ENCODE results near the gene MAPK10.

Gene MAPK10

GRCh38 chr4:86329431-86329830 lies 30.4 kb downstream of the MAPK10 start:
- Histone ChIP-seq H3F3A (ENCODE audit: low read depth) (no peaks in the 10 kb centered on the region), H3K4me1 (ENCODE audit: insufficient read depth, low read length, poor library complexity, severe bottlenecking) (no peaks in the 10 kb centered on the region), H3K27me3 (ENCODE audit: insufficient read depth, low read length, poor library complexity, severe bottlenecking) (no peaks in the 10 kb centered on the region), H4K20me1 (ENCODE audit: insufficient read depth, low read length, poor library complexity, severe bottlenecking) (no peaks in the 10 kb centered on the region), H3K9me3 (ENCODE audit: insufficient read depth, low read depth, low read length) (no peaks in the 10 kb centered on the region), H3K79me2 (ENCODE audit: insufficient read depth, low read length) (no peaks in the 10 kb centered on the region), H3K4me3 (ENCODE audit: low read length, poor library complexity, severe bottlenecking) (no peak overlapping the region), H3K36me3 (ENCODE audit: insufficient read depth, low read length) (no peaks in the 10 kb centered on the region), H3K9ac (ENCODE audit: low read depth, low read length, poor library complexity, severe bottlenecking) (no peak overlapping the region), H2AFZ (ENCODE audit: low read length) (no peak overlapping the region), H3K9me2 (replicated peaks; ENCODE audit: low read depth, low read length) (no peaks in the 10 kb centered on the region), H3K4me2 (ENCODE audit: low read depth, low read length, poor library complexity, severe bottlenecking) (no peak overlapping the region)
- TF ChIP-seq, protein P1, sequence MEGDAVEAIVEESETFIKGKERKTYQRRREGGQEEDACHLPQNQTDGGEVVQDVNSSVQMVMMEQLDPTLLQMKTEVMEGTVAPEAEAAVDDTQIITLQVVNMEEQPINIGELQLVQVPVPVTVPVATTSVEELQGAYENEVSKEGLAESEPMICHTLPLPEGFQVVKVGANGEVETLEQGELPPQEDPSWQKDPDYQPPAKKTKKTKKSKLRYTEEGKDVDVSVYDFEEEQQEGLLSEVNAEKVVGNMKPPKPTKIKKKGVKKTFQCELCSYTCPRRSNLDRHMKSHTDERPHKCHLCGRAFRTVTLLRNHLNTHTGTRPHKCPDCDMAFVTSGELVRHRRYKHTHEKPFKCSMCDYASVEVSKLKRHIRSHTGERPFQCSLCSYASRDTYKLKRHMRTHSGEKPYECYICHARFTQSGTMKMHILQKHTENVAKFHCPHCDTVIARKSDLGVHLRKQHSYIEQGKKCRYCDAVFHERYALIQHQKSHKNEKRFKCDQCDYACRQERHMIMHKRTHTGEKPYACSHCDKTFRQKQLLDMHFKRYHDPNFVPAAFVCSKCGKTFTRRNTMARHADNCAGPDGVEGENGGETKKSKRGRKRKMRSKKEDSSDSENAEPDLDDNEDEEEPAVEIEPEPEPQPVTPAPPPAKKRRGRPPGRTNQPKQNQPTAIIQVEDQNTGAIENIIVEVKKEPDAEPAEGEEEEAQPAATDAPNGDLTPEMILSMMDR (conservative IDR thresholded peaks at IDR 0.05; ENCODE audit: low read length), result no peak
- no peak for TF ChIP-seq EZH2phosphoT487 (IDR thresholded peaks at IDR 0.05; ENCODE audit: borderline replicate concordance)

- Histone ChIP-seq H3K4me1 (ENCODE audit: insufficient read depth, low read length, poor library complexity, severe bottlenecking) (no peaks in the 10 kb centered on the region), H3K79me2 (ENCODE audit: insufficient read depth, low read length) (no peaks in the 10 kb centered on the region), H3K4me2 (ENCODE audit: low read depth, low read length, poor library complexity, severe bottlenecking) (no peak overlapping the region), H3K27me3 (ENCODE audit: insufficient read depth, low read length, poor library complexity, severe bottlenecking) (no peaks in the 10 kb centered on the region), H3K36me3 (ENCODE audit: insufficient read depth, low read length) (no peaks in the 10 kb centered on the region), H2AFZ (ENCODE audit: low read length) (no peak overlapping the region), H3K4me3 (ENCODE audit: low read length, poor library complexity, severe bottlenecking) (no peak overlapping the region), H3K9me2 (replicated peaks; ENCODE audit: low read depth, low read length) (no peaks in the 10 kb centered on the region), H3K9ac (ENCODE audit: low read depth, low read length, poor library complexity, severe bottlenecking) (no peak overlapping the region), H4K20me1 (ENCODE audit: insufficient read depth, low read length, poor library complexity, severe bottlenecking) (no peaks in the 10 kb centered on the region), H3K9me3 (ENCODE audit: insufficient read depth, low read depth, low read length) (no peaks in the 10 kb centered on the region), H3F3A (ENCODE audit: low read depth) (no peaks in the 10 kb centered on the region)
- no peak for TF ChIP-seq EZH2phosphoT487 (IDR thresholded peaks at IDR 0.05; ENCODE audit: borderline replicate concordance)
- TF ChIP-seq, protein P1 (conservative IDR thresholded peaks at IDR 0.05; ENCODE audit: low read length), result no peak
These were observed 33.5 kb downstream of the MAPK10 start for GRCh38 chr4:86326400-86326799.

- Histone ChIP-seq H3F3A (ENCODE audit: low read depth) (no peaks in the 10 kb centered on the region), H3K79me2 (ENCODE audit: insufficient read depth, low read length) (no peaks in the 10 kb centered on the region), H3K4me3 (ENCODE audit: low read length, poor library complexity, severe bottlenecking) (no peak overlapping the region), H3K9me3 (ENCODE audit: insufficient read depth, low read depth, low read length) (no peaks in the 10 kb centered on the region), H2AFZ (ENCODE audit: low read length) (no peak overlapping the region), H3K27me3 (ENCODE audit: insufficient read depth, low read length, poor library complexity, severe bottlenecking) (no peaks in the 10 kb centered on the region), H3K36me3 (ENCODE audit: insufficient read depth, low read length) (no peaks in the 10 kb centered on the region), H3K9ac (ENCODE audit: low read depth, low read length, poor library complexity, severe bottlenecking) (no peak overlapping the region), H3K9me2 (replicated peaks; ENCODE audit: low read depth, low read length) (no peaks in the 10 kb centered on the region), H3K4me2 (ENCODE audit: low read depth, low read length, poor library complexity, severe bottlenecking) (no peak overlapping the region), H4K20me1 (ENCODE audit: insufficient read depth, low read length, poor library complexity, severe bottlenecking) (no peaks in the 10 kb centered on the region), H3K4me1 (ENCODE audit: insufficient read depth, low read length, poor library complexity, severe bottlenecking) (no peaks in the 10 kb centered on the region)
- TF ChIP-seq, protein P1 (conservative IDR thresholded peaks at IDR 0.05; ENCODE audit: low read length), result no peak
- no peak for TF ChIP-seq EZH2phosphoT487 (IDR thresholded peaks at IDR 0.05; ENCODE audit: borderline replicate concordance)
These were observed 40.5 kb downstream of the MAPK10 start for GRCh38 chr4:86319390-86319789.

All from Loucy (cell line).